Measurements from ENCODE around the gene C1orf50.

C1orf50 gene

GRCh38 chr1:42784946-42785693, 18.1 kb downstream of the C1orf50 start, which contains the start of gene TMEM269:
TSS of gene TMEM269 (plus strand) at chr1:42784991. CDS start at chr1:42789894, 4,903 bp downstream.
- no peak for DNase-seq (ENCODE audit: insufficient read length, low spot score)
- FAIRE-seq: no peak
- TF ChIP-seq, protein P1, sequence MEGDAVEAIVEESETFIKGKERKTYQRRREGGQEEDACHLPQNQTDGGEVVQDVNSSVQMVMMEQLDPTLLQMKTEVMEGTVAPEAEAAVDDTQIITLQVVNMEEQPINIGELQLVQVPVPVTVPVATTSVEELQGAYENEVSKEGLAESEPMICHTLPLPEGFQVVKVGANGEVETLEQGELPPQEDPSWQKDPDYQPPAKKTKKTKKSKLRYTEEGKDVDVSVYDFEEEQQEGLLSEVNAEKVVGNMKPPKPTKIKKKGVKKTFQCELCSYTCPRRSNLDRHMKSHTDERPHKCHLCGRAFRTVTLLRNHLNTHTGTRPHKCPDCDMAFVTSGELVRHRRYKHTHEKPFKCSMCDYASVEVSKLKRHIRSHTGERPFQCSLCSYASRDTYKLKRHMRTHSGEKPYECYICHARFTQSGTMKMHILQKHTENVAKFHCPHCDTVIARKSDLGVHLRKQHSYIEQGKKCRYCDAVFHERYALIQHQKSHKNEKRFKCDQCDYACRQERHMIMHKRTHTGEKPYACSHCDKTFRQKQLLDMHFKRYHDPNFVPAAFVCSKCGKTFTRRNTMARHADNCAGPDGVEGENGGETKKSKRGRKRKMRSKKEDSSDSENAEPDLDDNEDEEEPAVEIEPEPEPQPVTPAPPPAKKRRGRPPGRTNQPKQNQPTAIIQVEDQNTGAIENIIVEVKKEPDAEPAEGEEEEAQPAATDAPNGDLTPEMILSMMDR (IDR thresholded peaks at IDR 0.05; ENCODE audit: insufficient read depth, missing control alignments): no peak

DNA sequence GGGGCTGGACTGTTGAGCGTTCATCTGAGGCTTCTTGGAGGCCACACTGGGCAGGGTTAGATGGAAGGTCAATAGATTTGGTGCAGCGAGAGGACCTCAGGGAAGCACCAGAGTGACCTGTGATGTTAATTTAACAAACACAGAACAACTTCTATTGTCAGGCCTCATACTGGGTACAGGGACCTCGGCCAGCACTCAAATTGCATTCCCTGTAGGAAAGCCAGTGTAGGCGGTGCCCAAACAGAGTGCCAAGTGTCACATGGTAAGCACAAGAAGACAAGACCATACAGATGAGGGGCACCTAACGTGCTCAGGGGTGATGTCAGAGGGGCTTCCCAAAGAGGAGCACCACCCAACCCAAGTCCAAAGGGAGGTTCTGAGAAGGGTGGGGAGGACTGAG, 19.0 kb downstream of the C1orf50 start:
- TF ChIP-seq, protein P1 (IDR thresholded peaks at IDR 0.05; ENCODE audit: insufficient read depth, missing control alignments): no peak
- FAIRE-seq (no peak), DNase-seq (ENCODE audit: insufficient read length, low spot score) (no peak)

DNA sequence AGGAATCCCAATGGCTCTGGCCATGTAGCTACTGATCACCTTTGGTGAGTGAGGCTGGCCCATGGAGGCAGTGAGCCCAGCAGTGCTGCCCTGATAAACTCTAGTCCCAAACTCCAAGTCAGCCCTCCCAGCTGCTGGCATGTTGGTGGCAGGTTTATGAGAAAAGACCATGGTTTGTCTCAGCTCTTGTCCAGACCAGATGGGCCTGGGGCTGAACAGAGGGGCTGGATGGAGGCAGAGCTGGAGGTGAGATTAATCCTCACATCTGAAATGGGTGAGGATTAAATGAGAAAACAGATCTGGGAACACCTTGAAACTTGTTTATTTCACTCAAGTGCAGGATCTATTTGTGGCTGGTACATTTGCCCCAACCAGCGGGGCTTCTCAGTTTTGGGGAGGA, 21.0 kb downstream of the C1orf50 start:
- TF ChIP-seq, protein P1 (IDR thresholded peaks at IDR 0.05; ENCODE audit: insufficient read depth, missing control alignments): no peak
- FAIRE-seq (no peak), DNase-seq (ENCODE audit: insufficient read length, low spot score) (no peak)

GRCh38 chr1:42793824-42794223, 26.8 kb downstream of the C1orf50 start:
- no peak for FAIRE-seq
- DNase-seq (ENCODE audit: insufficient read length, low spot score): no peak
- TF ChIP-seq, protein P1 (IDR thresholded peaks at IDR 0.05; ENCODE audit: insufficient read depth, missing control alignments): no peak

GRCh38 chr1:42797414-42797813, 30.4 kb downstream of the C1orf50 start:
- FAIRE-seq (no peak), DNase-seq (ENCODE audit: insufficient read length, low spot score) (no peak)
- TF ChIP-seq, protein P1 (IDR thresholded peaks at IDR 0.05; ENCODE audit: insufficient read depth, missing control alignments): no peak

GRCh38 chr1:42797979-42798378, 30.9 kb downstream of the C1orf50 start:
- no peak for DNase-seq (ENCODE audit: insufficient read length, low spot score)
- TF ChIP-seq, protein P1 (IDR thresholded peaks at IDR 0.05; ENCODE audit: insufficient read depth, missing control alignments): no peak
- no peak for FAIRE-seq

GRCh38 chr1:42801832-42802473, 34.9 kb downstream of the C1orf50 start:
- TF ChIP-seq, protein P1 (IDR thresholded peaks at IDR 0.05; ENCODE audit: insufficient read depth, missing control alignments): no peak
- DNase-seq (ENCODE audit: insufficient read length, low spot score) (no peak), FAIRE-seq (no peak)

All from D721Med (cell line).